GM18873 (cell line): ENCODE data around the gene LMO3.

Experiments used
- ATAC-seq: cut with Tn5 transposase; IDR thresholded peaks from one replicate; pipeline ENCODE4 v1.9.1; 2021; ENCODE audit warnings: mild to moderate bottlenecking, moderate library complexity, moderate number of reproducible peaks; ENCODE audit not compliant: unreplicated experiment, low FRiP score

The LMO3 gene

GRCh38 chr12:16602412-16602811 lies 3.5 kb downstream of the LMO3 start:
- ATAC-seq: no peak

- ATAC-seq: no peak
Measured at GRCh38 chr12:16600525-16600924, 5.4 kb downstream of the LMO3 start.

- no peak for ATAC-seq
Measured at GRCh38 chr12:16599081-16599480, 6.9 kb downstream of the LMO3 start.

GRCh38 chr12:16594797-16595196 lies 11.2 kb downstream of the LMO3 start:
- no peak for ATAC-seq

DNA sequence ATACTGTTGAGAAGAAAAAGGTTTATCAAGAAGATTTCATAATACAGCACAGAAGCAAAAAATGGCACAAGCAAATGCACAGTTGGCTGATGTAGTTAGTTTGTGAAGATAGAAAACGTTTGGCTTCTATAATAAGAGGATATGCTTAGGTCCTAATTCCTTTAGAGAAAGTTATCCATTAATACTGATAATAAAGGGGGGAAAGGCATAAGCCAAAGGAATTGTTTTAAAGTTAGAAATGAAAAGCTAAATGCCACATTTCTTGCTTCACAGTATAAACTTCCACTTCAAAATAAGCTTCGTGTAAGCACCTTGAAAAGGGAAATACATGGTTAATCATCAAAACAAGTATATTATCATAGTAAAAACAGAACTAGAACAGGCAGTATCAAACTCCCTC lies 12.4 kb downstream of the LMO3 start:
- ATAC-seq: no peak

DNA sequence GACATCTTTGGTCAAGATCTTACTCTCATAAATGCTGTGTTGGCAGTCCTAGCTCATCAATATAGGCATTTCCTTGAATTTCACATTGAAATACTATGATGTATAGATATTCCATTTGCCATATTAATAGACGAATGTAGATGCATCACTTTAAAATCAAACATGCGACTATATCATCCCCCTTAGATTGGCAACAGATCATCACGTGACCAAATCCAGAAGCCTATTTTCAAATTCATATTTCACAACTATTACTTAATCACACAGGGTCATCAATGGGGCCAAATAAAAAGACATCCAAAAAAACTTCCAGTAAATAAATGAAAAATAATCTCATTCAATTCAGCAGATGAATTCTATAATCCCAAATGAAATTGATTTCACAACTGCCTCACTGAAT lies 15.3 kb downstream of the LMO3 start:
- ATAC-seq: no peak

DNA sequence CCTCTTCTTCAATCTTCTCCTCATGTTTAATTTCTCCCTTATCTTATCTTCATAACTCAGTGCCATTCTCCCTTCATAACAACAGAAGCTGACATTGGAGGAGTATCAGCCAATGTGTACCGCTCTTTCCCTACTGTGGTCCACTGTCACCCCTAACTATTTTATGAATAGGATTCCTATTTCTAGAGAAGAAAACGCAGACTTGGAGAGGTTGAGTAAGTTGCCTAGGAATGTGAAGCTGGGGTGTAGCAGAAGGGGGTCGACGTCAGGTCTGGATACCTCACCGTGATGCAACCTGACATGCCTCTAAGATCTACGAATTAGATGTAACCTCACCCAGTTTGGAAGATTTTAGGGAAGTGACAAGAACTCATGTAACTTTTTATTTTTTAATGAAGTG lies 17.1 kb downstream of the LMO3 start:
- no peak for ATAC-seq

DNA sequence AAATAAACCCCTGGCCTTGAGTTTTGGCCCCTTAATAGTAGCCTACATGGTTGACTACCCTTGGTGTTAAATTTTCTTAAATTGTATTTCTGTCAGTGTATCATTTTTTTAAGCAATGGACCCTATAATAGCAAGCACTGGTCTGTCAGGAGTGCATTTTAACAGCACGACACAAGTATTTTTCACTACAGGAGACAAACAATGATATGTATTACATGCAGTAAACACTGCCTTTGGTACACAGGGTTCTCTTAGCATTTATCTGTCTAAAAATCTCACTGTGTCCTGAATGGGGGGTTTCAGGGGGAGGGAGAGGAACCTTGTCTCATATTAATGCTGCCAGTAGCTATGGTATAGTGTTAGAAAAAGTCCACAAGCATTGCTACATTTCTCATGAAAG lies 18.4 kb downstream of the LMO3 start:
- no peak for ATAC-seq

DNA sequence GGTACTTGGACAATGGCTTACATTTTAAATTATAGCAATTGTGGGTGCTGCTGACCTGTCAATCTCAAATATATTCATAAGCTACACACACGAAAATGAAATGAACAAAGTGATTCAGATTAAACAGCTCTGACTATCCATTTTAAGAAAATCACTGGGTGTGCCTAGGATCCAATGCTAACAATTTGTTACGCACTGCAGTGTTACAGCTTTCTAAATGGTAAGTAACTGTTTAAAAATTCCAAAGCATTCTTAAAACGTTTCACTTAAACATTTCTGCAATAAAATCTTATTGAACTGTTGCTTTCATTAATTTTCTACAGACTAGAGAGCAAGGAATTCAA lies 18.9 kb downstream of the LMO3 start:
- ATAC-seq: no peak

- no peak for ATAC-seq
Measured at GRCh38 chr12:16586350-16587109, 19.4 kb downstream of the LMO3 start.

DNA sequence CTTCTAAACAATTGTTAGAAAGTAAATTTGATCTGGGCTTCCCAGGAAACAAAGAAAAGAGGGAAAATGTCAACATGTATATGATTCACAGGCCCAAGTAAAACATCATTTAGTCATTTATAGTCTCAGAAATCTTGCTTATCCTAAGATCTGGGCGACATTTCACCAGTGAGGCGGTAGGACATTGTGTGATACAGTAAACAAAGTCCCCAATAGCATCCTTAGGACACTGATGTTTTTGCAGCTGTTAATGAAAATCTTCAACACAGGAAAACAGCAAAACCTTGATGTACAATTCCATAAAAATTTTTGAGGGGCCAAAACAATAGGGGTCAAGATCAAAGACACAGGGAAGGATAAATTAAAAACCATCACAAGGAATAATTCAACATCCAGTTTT lies 20.2 kb downstream of the LMO3 start:
- no peak for ATAC-seq

- ATAC-seq: no peak
Measured at GRCh38 chr12:16583969-16584745, 21.8 kb downstream of the LMO3 start.

GRCh38 chr12:16581416-16581815 lies 24.5 kb downstream of the LMO3 start:
- no peak for ATAC-seq

- ATAC-seq: no peak
Measured at GRCh38 chr12:16579041-16579440, 26.9 kb downstream of the LMO3 start.

DNA sequence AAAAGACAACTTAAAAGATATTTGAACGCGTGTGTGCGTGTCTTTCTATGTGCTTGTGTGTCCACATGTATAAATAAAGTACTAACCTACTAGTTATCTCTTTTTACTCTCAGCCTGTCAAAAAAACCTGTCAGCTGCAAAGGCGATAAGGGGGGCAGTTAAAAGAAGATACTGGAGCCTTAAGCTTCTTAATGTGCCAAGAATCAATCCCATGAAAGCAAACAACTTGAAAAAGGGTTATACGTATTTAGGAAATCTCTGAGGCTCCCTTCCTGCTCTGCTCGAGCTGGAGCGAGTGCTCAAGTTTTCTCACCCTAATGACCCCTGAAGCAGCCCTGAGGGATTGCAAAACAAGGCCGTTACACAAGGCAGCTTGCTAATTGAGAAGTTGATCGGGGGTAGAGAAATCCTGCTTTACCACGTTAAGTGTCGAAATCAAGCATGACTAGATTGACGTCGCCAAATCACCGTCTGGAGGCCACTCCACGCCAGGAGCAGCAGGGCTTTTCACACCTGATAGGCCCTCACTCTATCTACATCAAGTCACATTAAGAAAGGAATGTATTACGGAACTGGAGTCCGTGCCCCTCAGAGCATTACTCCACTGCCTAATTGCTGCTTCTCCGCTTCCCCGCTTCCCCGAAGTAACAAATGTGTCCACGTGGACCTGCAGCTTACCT lies 32.4 kb downstream of the LMO3 start:
- no peak for ATAC-seq

GRCh38 chr12:16568873-16569272 lies 37.1 kb downstream of the LMO3 start:
- ATAC-seq: no peak

GRCh38 chr12:16564675-16565074 lies 41.3 kb downstream of the LMO3 start:
- ATAC-seq: no peak

DNA sequence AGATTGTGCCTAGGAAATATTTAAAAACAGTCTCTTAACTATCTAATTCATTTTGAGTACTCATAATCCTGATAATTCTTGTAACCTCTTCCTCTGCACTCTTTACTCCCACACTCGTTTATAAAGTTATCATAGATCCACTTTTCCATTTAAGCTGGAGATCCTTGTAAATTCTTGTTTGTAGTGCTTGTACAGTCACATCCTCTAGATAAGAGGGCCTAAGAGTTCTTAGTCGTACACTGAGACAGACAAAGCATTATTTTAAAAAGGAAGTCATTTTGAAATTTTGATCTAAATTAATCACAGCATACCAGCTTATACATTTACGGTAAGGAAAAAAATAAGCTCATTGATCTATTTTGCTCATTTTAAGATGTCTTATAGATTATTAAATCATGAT lies 42.5 kb downstream of the LMO3 start:
- no peak for ATAC-seq

DNA sequence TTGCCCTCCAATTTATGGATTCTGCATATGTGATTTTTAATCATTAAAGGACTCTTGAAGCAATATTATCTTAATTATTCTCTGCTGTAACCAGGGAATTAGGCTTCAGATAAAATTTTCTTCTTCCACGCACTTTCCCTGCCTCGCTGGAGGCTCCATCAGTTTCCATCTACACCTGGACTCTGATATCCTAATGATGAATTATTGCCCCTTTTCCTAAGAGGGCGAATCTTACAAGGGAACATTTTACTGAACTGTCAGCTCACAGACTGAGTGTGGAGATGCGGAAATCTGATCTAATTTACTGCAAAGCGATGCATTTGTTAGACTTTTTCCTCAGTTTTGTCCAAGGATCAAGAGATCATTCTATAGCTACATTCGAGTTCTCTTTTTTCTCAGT lies 43.0 kb downstream of the LMO3 start:
- no peak for ATAC-seq

GRCh38 chr12:16562435-16562834 lies 43.5 kb downstream of the LMO3 start:
- ATAC-seq: no peak

DNA sequence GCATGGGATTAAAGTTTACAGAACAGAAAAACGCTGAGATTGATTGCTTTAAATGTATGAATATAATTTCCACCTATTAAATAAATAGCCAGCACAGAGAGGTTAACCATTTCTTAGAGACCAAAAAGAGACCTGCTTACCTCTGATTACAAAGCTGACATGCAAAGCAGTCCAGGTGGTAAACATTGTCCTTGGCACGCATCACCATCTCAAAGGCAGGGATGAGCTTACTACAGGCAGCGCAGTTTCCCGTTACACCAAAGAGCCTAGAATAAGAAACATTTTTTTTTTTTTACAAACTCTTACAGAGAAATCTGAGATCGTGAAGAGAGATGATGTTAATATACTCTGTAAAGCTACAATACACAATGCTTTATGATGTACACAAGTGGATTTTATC lies 45.7 kb downstream of the LMO3 start:
- no peak for ATAC-seq

GRCh38 chr12:16555630-16556029 lies 50.3 kb downstream of the LMO3 start:
- no peak for ATAC-seq
